PFSK-1 (cell line): Measurements from ENCODE around the gene ARG2.

Experiments used
- FOXP2 ChIP-seq: optimal IDR thresholded peaks from 2 replicates; pipeline ENCODE3; 2011; ENCODE audit warnings: borderline replicate concordance, control low read depth, inconsistent platforms; ENCODE audit not compliant: insufficient read depth; ENCODE audit errors: extremely low read length, extremely low read depth
- POLR2AphosphoS5 ChIP-seq: IDR thresholded peaks from 2 replicates; pipeline ENCODE4 v1.6.1; 2012; ENCODE audit warnings: low read depth, mild to moderate bottlenecking, control low read depth, low read length, moderate library complexity
- SIN3A ChIP-seq: IDR thresholded peaks from 2 replicates; pipeline ENCODE4 v1.6.1; 2012; ENCODE audit warnings: mild to moderate bottlenecking, low read length, moderate library complexity, borderline replicate concordance; ENCODE audit not compliant: insufficient read depth
- TAF1 ChIP-seq: IDR thresholded peaks from 2 replicates; pipeline ENCODE4 v1.6.1; 2012; ENCODE audit warnings: low read length, control low read depth, borderline replicate concordance; ENCODE audit not compliant: insufficient read depth
- TF ChIP-seq, protein P1 (sequence below), 2 experiments: IDR thresholded peaks; 2 replicates each; pipeline versions ENCODE4 v1.6.1 to v1.8.0; 2011 to 2012; ENCODE audit warnings: low read depth in 2 of 2, low read length in 2 of 2, control low read depth in 1 of 2, inconsistent platforms in 1 of 2, mild to moderate bottlenecking in 1 of 2, moderate library complexity in 1 of 2; ENCODE audit not compliant: insufficient read depth in 1 of 2

DNA sequence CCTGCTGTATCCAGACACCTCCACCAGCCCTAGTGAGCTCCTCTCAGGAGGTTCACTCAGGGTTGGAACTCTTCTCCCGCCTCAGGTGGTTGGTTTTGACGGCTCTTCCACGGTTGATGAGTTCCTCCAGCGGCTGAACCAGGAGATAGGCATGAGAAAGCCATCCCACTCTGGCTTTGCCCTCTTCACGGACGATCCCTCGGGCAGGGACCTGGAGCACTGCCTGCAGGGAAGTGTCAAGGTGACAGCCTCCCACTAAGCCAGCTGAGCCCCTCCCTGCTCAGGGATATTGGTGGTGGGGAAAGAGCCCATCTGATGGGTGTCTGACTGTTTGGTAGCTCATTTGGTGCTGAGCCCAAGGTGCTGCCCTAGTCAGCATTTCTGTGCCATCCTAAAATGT, 40.1 kb upstream of the ARG2 start:
- no peak for TF ChIP-seq POLR2AphosphoS5
- TF ChIP-seq, protein P1, sequence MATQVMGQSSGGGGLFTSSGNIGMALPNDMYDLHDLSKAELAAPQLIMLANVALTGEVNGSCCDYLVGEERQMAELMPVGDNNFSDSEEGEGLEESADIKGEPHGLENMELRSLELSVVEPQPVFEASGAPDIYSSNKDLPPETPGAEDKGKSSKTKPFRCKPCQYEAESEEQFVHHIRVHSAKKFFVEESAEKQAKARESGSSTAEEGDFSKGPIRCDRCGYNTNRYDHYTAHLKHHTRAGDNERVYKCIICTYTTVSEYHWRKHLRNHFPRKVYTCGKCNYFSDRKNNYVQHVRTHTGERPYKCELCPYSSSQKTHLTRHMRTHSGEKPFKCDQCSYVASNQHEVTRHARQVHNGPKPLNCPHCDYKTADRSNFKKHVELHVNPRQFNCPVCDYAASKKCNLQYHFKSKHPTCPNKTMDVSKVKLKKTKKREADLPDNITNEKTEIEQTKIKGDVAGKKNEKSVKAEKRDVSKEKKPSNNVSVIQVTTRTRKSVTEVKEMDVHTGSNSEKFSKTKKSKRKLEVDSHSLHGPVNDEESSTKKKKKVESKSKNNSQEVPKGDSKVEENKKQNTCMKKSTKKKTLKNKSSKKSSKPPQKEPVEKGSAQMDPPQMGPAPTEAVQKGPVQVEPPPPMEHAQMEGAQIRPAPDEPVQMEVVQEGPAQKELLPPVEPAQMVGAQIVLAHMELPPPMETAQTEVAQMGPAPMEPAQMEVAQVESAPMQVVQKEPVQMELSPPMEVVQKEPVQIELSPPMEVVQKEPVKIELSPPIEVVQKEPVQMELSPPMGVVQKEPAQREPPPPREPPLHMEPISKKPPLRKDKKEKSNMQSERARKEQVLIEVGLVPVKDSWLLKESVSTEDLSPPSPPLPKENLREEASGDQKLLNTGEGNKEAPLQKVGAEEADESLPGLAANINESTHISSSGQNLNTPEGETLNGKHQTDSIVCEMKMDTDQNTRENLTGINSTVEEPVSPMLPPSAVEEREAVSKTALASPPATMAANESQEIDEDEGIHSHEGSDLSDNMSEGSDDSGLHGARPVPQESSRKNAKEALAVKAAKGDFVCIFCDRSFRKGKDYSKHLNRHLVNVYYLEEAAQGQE (IDR thresholded peaks at IDR 0.05; ENCODE audit: insufficient read depth in 1 of 2, low read depth in 2 of 2, low read length in 2 of 2) = no peak
- TF ChIP-seq SIN3A = no peak
- no peak for TF ChIP-seq TAF1
- TF ChIP-seq FOXP2 = no peak
